Glomerular endothelial cell (primary cell): ENCODE data around the gene TFPI. TPM values are rescaled to one million over a fixed set of nuclear protein-coding genes. Genes with fewer than 3 reads are reported as not detected.

ENCODE experiments used
- DNase-seq: peaks from one replicate; pipeline ENCODE4 v3.0.0-alpha.2; 2011; ENCODE audit warnings: low read depth, low spot score; ENCODE audit errors: extremely low read depth
- total RNA-seq: library from RNA; depleted of rRNA; stranded (reverse); fragments of >200 nt; gene quantifications from 2 replicates; pipeline ENCODE4 v1.2.3, GENCODE V29; 2015

The TFPI gene
- total RNA-seq, 1 donor from 2014 or later: 224 TPM

- DNase-seq: no peak
Observed at GRCh38 chr2:187470698-187471097, 83.5 kb downstream of the TFPI start.

- DNase-seq: no peak
Observed at GRCh38 chr2:187469538-187469937, 84.7 kb downstream of the TFPI start.

- no peak for DNase-seq
Observed at GRCh38 chr2:187468262-187468661, 86.0 kb downstream of the TFPI start.

- no peak for DNase-seq
Observed at GRCh38 chr2:187466129-187466792, 88.0 kb downstream of the TFPI start.

- DNase-seq: no peak
Observed at GRCh38 chr2:187462839-187463238, 91.4 kb downstream of the TFPI start.

GRCh38 chr2:187461294-187462261, 92.7 kb downstream of the TFPI start:
- DNase-seq: no peak

- DNase-seq: no peak
Observed at GRCh38 chr2:187459256-187459655, 95.0 kb downstream of the TFPI start.

- no peak for DNase-seq
Observed at GRCh38 chr2:187453078-187453641, 101.1 kb downstream of the TFPI start.

- DNase-seq: no peak
Observed at GRCh38 chr2:187451510-187451909, 102.7 kb downstream of the TFPI start.

GRCh38 chr2:187447336-187447735, 106.9 kb downstream of the TFPI start:
- no peak for DNase-seq

GRCh38 chr2:187446711-187447110, 107.5 kb downstream of the TFPI start:
- DNase-seq: no peak

- no peak for DNase-seq
Observed at GRCh38 chr2:187445051-187445450, 109.2 kb downstream of the TFPI start.

- no peak for DNase-seq
Observed at GRCh38 chr2:187442778-187443177, 111.5 kb downstream of the TFPI start.

GRCh38 chr2:187442378-187442777, 111.9 kb downstream of the TFPI start:
- DNase-seq: no peak

GRCh38 chr2:187440101-187440675, 114.0 kb downstream of the TFPI start:
- no peak for DNase-seq

GRCh38 chr2:187438455-187438854, 115.8 kb downstream of the TFPI start:
- no peak for DNase-seq

GRCh38 chr2:187435756-187436155, 118.5 kb downstream of the TFPI start:
- no peak for DNase-seq

- DNase-seq: no peak
Observed at GRCh38 chr2:187435078-187435477, 119.2 kb downstream of the TFPI start.

GRCh38 chr2:187434342-187434785, 119.9 kb downstream of the TFPI start:
- no peak for DNase-seq

GRCh38 chr2:187431911-187432310, 122.3 kb downstream of the TFPI start:
- DNase-seq: no peak

GRCh38 chr2:187429989-187430388, 124.2 kb downstream of the TFPI start:
- DNase-seq: peak; percentile 88
